ENCODE measurements around the gene CBLN3.

CBLN3 gene

GRCh38 chr14:24438223-24439097, 9.0 kb upstream of the CBLN3 start:
- no peak for DNase-seq

- DNase-seq: no peak
Measured at GRCh38 chr14:24437736-24438067, 8.2 kb upstream of the CBLN3 start.

- DNase-seq: no peak
Measured at GRCh38 chr14:24437020-24437735, 7.7 kb upstream of the CBLN3 start.

- DNase-seq: no peak
Measured at GRCh38 chr14:24436355-24437019, 7.0 kb upstream of the CBLN3 start.

- no peak for DNase-seq
Measured at GRCh38 chr14:24435998-24436354, 6.5 kb upstream of the CBLN3 start.

- no peak for DNase-seq
Measured at GRCh38 chr14:24435192-24435810, 5.8 kb upstream of the CBLN3 start.

- no peak for DNase-seq
Measured at GRCh38 chr14:24434676-24435075, 5.2 kb upstream of the CBLN3 start.

- no peak for DNase-seq
Measured at GRCh38 chr14:24434036-24434435, 4.6 kb upstream of the CBLN3 start.

GRCh38 chr14:24432259-24433131, 3.0 kb upstream of the CBLN3 start:
- no peak for DNase-seq

GRCh38 chr14:24431569-24432258, 2.2 kb upstream of the CBLN3 start:
- DNase-seq: no peak

GRCh38 chr14:24430682-24431568, 1.5 kb upstream of the CBLN3 start:
- no peak for DNase-seq

GRCh38 chr14:24430143-24430681, 744 bp upstream of the CBLN3 start:
- DNase-seq: no peak

GRCh38 chr14:24428628-24429394, 657 bp downstream of the CBLN3 start:
- no peak for DNase-seq

GRCh38 chr14:24427537-24428508, 1.6 kb downstream of the CBLN3 start:
- no peak for DNase-seq

- no peak for DNase-seq
Measured at GRCh38 chr14:24426912-24427536, 2.4 kb downstream of the CBLN3 start.

GRCh38 chr14:24426150-24426911, 3.1 kb downstream of the CBLN3 start:
- no peak for DNase-seq

- DNase-seq: no peak
Measured at GRCh38 chr14:24425704-24426103, 3.8 kb downstream of the CBLN3 start.
